GM18868 (cell line): ENCODE results near the gene MDM2.
"Not testable (repeated sequence)": the region's sequence is repeated elsewhere in the genome, so short reads cannot be mapped to it uniquely, and the experiment has no call there.

Experiments used
- ATAC-seq: cut with Tn5 transposase; IDR thresholded peaks from one replicate; pipeline ENCODE4 v1.9.1; 2021; ENCODE audit warnings: mild to moderate bottlenecking, moderate library complexity; ENCODE audit not compliant: unreplicated experiment

MDM2 gene

DNA sequence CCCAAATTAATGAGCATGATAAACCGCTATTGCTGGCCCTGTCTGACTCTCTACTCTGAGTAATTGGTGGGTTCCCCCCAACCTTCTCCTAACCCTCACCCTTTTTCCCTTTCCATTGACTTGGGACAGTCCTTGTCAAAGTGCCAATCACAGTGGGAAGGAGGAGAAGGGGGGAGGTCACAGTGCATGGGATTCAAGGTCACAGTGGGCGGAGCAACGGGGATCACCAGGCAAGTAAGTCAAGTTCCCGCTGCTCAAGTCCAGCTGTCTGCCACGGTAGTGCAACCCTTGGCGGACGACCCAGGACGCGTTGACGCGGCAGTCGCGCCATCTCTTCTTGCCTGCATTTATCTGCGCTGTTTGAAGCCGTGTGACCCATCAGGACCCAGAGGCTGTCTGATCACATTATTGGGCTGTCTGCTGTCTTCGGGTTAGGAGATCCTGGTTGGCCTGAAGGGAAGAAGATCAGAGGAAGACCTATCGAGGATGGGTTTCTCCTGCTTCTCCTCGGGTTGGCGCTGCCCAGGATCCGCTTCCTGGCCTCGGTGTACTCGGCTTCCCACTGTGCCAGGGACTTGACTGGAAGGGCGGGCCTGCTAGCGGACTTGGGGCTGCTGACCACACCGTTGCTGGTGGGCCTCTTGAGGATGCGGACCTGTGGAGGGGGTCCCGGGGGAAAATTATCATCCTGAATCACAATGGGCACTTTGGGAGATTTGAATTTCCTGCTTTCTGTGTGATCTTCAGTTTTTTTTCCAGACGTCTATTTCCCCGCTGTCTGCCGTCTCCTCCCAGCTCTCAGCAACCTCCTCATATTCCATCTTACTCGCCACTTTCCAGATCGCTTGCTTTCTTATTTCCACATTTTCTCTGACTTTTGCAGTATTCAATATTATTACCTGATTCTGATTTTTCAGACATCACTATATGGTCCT is 3.1 kb upstream of the MDM2 start:
- ATAC-seq, result no peak

- ATAC-seq, result no peak
These were observed 2.3 kb upstream of the MDM2 start for GRCh38 chr12:68805592-68806120.

GRCh38 chr12:68806488-68807237 is 1.3 kb upstream of the MDM2 start:
- ATAC-seq, result no peak

DNA sequence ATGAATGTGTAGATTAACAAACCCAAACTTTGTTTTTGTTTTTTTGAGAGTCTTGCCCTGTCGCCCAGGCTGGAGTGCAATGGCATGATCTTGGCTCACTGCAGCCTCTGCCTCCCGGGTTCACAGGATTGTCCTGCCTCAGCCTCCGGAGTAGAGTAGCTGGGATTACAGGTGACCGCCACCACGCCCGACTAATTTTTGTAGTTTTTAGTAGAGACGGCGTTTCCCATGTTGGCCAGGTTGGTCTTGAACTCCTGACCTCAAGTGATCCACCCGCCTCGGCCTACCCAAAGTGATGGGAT is 752 bp upstream of the MDM2 start:
- not testable (repeated sequence) for ATAC-seq

DNA sequence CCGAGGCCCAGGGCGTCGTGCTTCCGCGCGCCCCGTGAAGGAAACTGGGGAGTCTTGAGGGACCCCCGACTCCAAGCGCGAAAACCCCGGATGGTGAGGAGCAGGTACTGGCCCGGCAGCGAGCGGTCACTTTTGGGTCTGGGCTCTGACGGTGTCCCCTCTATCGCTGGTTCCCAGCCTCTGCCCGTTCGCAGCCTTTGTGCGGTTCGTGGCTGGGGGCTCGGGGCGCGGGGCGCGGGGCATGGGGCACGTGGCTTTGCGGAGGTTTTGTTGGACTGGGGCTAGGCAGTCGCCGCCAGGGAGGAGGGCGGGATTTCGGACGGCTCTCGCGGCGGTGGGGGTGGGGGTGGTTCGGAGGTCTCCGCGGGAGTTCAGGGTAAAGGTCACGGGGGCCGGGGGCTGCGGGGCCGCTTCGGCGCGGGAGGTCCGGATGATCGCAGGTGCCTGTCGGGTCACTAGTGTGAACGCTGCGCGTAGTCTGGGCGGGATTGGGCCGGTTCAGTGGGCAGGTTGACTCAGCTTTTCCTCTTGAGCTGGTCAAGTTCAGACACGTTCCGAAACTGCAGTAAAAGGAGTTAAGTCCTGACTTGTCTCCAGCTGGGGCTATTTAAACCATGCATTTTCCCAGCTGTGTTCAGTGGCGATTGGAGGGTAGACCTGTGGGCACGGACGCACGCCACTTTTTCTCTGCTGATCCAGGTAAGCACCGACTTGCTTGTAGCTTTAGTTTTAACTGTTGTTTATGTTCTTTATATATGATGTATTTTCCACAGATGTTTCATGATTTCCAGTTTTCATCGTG is 612 bp downstream of the MDM2 start:
- ATAC-seq, result peak; percentile 58

DNA sequence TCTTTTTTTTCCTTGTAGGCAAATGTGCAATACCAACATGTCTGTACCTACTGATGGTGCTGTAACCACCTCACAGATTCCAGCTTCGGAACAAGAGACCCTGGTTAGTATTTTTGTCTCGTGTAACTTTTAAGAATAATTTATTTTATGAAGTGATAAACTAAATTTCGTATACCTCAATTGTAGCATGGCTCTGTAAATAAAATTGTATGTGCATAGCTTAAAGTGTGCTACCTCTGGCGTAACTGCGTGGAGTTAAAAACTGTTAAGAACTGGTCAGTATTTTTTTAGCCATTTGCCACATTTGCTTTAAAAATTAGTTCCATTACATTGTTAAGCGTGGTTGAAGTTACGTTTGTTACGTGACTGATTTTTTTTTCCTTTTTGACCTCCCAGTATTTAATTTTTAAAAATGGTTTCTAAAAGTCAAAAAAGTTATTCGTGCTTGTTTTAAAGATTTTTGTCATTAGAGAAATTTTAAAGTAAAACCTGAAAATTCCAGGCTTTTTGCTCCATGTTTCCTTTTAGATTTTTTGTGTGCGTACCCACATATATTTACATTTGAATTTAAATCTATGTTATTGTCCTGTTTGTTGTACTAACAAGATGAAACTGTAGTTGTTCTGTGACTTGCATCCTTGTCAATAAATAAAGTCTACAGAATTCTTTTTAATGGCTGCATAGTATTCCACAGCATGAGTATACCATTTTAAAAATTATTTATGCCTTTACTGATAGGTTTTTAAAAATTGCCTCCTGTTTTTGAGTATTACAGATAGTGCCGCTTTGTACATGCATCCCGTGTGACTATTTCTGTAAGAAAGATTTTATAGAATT is 1.4 kb downstream of the MDM2 start:
- ATAC-seq, result no peak

- not testable (repeated sequence) for ATAC-seq
These were observed 2.0 kb downstream of the MDM2 start for GRCh38 chr12:68810027-68810389.

- not testable (repeated sequence) for ATAC-seq
These were observed 3.6 kb downstream of the MDM2 start for GRCh38 chr12:68811573-68811972.

- no peak for ATAC-seq
These were observed 4.7 kb downstream of the MDM2 start for GRCh38 chr12:68812553-68813241.

DNA sequence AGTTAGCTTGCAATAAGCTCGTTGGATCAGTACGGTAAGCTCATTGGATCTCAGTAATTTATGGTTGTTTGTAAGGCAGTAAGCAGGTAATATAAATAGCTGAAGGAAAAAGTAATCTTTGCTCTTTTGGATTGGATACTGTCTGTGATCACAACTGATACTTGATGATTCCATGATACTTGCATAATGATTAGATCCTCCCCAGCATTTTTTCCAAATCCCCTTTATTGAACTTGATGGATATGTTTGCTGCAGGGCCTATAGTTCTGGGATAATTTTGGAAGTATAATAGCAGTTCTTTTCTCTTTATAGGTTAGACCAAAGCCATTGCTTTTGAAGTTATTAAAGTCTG is 5.2 kb downstream of the MDM2 start:
- ATAC-seq, result no peak

- no peak for ATAC-seq
These were observed 6.7 kb downstream of the MDM2 start for GRCh38 chr12:68814490-68815231.

DNA sequence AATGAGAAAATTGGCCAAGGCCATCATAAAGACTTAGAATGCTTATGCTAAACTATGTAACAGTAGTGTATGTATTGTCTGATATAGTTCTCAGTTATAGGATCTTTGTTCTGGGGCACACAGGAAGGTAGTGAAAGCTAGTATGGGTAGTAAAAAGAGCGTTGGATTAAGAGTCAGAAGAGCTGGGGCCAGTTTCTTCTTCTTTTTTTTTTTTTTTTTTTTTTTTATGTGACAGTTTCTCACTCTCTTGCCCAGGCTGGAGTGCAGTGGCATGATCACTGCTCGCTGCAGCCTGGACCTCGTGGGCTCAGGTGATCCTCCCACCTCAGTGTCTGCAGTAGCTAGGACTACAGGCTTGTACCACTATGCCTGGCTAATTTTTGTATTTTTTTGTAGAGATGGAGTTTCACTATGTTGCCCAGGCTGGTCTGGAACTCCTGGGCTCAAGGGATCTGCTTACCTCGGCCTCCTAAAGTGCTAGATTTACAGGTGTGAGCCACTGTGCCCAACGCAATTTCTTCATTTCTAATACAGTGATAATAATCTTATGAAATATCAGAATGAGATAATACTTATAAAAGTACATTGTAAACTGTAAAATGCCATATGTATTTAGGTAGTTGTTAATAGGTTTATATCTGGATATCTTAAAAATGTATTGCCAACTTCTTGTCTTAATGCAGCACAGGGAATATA is 7.4 kb downstream of the MDM2 start:
- ATAC-seq, result no peak

DNA sequence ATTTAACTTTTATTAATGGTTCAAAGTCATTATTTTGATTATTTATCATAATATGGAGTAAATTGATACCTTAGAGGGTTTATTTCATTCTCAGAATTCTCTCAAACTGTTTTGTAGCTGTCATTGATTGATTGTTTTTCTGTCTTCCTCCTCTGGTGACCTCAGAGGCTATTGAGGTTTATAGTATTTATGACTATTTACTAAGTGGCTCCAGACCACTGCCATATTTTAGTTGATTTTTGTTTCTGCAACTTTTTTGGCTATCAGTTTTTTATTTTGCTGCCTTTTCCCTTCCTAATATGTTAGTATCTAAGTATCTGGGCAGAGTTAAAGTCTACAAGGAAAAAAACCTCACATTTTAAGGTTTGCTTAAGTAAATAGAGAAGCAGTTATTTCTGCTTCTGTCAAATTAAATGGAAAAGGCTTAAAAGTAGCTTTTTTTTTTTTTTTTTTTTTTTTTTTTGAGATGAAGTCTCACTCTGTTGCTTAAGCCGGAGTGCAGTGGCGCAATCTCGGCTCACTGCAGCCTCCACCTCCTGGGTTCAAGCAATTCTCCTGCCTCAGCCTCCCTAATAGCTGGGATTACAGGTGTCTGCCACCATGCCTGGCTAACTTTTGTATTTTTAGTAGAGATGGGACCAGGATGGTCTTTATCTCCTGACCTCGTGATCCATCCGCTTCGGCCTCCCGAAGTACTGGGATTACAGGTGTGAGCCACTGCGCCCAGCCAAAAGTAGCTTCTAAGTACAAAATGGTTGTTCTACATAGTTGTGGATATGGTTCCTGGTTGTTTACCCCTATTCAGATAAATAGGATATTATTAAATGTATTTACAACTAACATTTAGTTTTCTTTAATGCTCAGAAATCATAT is 8.2 kb downstream of the MDM2 start:
- ATAC-seq, result no peak

DNA sequence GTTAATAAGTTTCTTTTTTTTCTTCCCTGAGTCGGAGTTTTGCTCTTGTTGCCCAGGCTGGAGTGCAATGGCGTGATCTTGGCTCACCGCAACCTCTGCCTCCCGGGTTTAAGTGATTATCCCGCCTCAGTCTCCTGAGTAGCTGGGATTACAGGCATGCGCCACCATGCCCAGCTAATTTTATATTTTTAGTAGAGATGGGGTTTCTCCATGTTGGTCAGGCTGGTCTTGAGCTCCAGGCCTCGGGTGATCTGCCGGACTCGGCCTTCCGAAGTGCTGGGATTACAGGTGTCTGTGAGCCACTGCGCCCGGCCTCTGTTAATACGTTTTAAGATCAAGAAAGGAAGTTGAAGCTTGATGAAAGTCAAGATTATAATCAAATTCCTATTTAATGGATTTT is 11.5 kb downstream of the MDM2 start:
- not testable (repeated sequence) for ATAC-seq

- ATAC-seq, result no peak
These were observed 13.6 kb downstream of the MDM2 start for GRCh38 chr12:68821357-68822188.

DNA sequence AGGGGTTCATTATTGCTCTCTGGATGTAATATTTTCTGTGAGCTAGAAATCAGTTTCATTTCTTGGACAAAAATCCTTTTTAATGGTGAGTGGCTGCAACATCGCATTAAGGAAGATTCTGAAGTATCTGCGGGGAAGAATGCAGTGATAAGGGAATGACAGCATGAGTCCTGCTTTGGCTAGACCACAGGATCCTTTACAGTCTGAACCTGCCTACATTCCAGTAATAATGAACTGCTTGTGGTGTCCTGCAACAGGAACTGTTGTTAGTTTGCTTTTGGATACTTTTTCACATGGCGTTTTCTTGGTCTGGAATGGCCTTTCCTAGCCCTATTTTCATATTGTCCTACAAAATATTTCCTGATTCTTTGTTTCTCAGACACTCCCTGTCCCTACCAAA is 15.7 kb downstream of the MDM2 start:
- ATAC-seq, result no peak

DNA sequence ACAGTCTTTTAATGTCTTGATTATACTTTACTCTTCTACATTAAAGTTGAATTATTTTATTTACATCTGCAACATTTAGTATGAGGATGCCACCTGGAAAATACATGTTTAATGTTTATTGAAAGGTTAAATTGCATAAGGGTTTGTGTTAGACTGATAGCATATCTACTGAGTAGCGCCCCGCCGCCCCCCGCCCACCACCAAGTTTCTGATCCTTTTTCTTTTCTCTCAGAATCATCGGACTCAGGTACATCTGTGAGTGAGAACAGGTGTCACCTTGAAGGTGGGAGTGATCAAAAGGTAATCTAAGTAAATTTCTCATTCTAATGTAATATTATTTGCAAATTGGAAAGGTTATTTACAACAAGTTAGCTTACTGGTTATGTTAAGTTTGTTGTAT is 16.2 kb downstream of the MDM2 start:
- no peak for ATAC-seq
